Spleen (tissue), 11 donors: Measurements from ENCODE around the gene TBC1D21. TPM values are rescaled to one million over a fixed set of nuclear protein-coding genes. Genes with fewer than 3 reads are reported as not detected.

ENCODE experiments used
- DNase-seq: peaks from one replicate; pipeline ENCODE4 v3.0.0-alpha.2; 2020
- H3K27ac ChIP-seq, 8 donors: fragments of 200-600 bp; sonication (generic) in 7 of 8; 1 replicate in 4 of 8; 2 replicates in 4 of 8; pipeline versions ENCODE4 v1.5.0 to v1.8.0; 2016 to 2021; ENCODE audit warnings: inconsistent platforms in 4 of 8, mild to moderate bottlenecking in 4 of 8, moderate library complexity in 1 of 8
- H3K27me3 ChIP-seq, 7 donors: fragments of 200-600 bp; sonication (generic) in 6 of 7; replicated peaks in 1 of 7; 1 replicate in 4 of 7; 2 replicates in 3 of 7; pipeline versions ENCODE4 v1.5.0 to v1.8.0; 2016 to 2021; ENCODE audit warnings: inconsistent platforms in 3 of 7, mild to moderate bottlenecking in 1 of 7
- H3K36me3 ChIP-seq, 6 donors: fragments of 200-600 bp; sonication (generic) in 5 of 6; 1 replicate in 4 of 6; 2 replicates in 2 of 6; pipeline versions ENCODE4 v1.5.0 to v1.8.0; 2016 to 2021; ENCODE audit warnings: inconsistent platforms in 2 of 6
- H3K4me1 ChIP-seq, 6 donors: fragments of 200-600 bp; sonication (generic) in 5 of 6; 1 replicate in 3 of 6; 2 replicates in 3 of 6; pipeline versions ENCODE4 v1.5.0 to v1.8.0; 2016 to 2021; ENCODE audit warnings: inconsistent platforms in 3 of 6
- H3K4me3 ChIP-seq, 8 donors: fragments of 200-600 bp; sonication (generic) in 7 of 8; 1 replicate in 4 of 8; 2 replicates in 4 of 8; pipeline versions ENCODE4 v1.5.0 to v1.8.0; 2016 to 2021; ENCODE audit warnings: inconsistent platforms in 4 of 8, mild to moderate bottlenecking in 4 of 8, moderate library complexity in 2 of 8
- H3K9me3 ChIP-seq, 8 donors: fragments of 200-600 bp; sonication (generic) in 7 of 8; 1 replicate in 4 of 8; 2 replicates in 4 of 8; pipeline versions ENCODE4 v1.5.0 to v1.8.0; 2016 to 2021; ENCODE audit warnings: inconsistent platforms in 4 of 8
- CTCF ChIP-seq, 11 experiments: fragments of 200-600 bp in 7 of 11; fragments of 450-650 bp in 4 of 11; sonication (generic) in 4 of 11; IDR thresholded peaks in 8 of 11; conservative IDR thresholded peaks in 3 of 11; 1 replicate in 7 of 11; 2 replicates in 4 of 11; pipeline versions ENCODE4 v1.4.0 to v1.8.0; 2016 to 2021; ENCODE audit warnings: antibody characterized with exemption in 11 of 11, inconsistent platforms in 4 of 11, mild to moderate bottlenecking in 1 of 11
- POLR2A ChIP-seq, 3 donors: fragments of 450-650 bp; IDR thresholded peaks; one replicate each; pipeline ENCODE4 v1.5.1; 2017; ENCODE audit warnings: antibody characterized with exemption in 3 of 3, mild to moderate bottlenecking in 1 of 3
- POLR2AphosphoS5 ChIP-seq, 3 donors: sonication (generic); formaldehyde crosslinking; IDR thresholded peaks; one replicate each; pipeline ENCODE4 v1.5.1; 2017; ENCODE audit warnings: antibody characterized with exemption in 3 of 3
- WGBS, 5 donors: extraction: QIAGEN DNeasy Blood & Tissue Kit in 3 of 5; methylation state at CpG; one replicate each; pipeline versions ENCODE4 v1.1.5 to v1.1.7; 2013 to 2018; 5-methylcytosine and 5-hydroxymethylcytosine counted together
- intact Hi-C: fragments of 100-400 bp; cut with DNase I; formaldehyde crosslinking; loops from one replicate; pipeline ENCODE4 v1.15.0; 2023; ENCODE audit warnings: low total_unique reads
- polyA plus RNA-seq, 3 donors: library from polyadenylated mRNA; stranded (reverse); fragments of 200-250 nt; gene quantifications; one replicate each; pipeline ENCODE4 v1.2.1, GENCODE V29; 2013
- total RNA-seq, 7 donors: library from RNA; depleted of rRNA in 3 of 7; stranded (reverse); fragments of >200 nt in 3 of 7; fragmentation: NEBNext Ultra II Directional in 4 of 7; extraction: Animal tissue kit (Norgen Biotek cat#: 25700) in 4 of 7; gene quantifications; one replicate each; pipeline versions ENCODE4 v1.1.0 to v1.2.1, GENCODE V29; 2016 to 2021
- donor health status: healthy with polysubstance abuse.
- donor health status: DM: no; HTN: no; CAD: no; lungs with moderate emphysema.
- donor health status: DM: no; HTN: no; CAD: no.
- donor health status: Bipolar disorder and iron deficiency.
- donor health status: healthy.
- donor health status: DM: no; HTN: no; CAD: no.
- donor health status: DM: yes; HTN: yes; CAD: no.

TBC1D21 gene
- total and polyA plus RNA-seq, 10 donors, result not detected

- Histone ChIP-seq H3K4me1 (peaks cover 0 to 52% (median 14%) of the 10 kb centered on the region in 6 donors), H3K36me3 (no peaks in the 10 kb centered on the region), H3K27me3 (peaks cover 0 to 35% (median 0%) of the 10 kb centered on the region in 7 donors), H3K4me3 (no peak overlapping the region), H3K27ac (no peak overlapping the region), H3K9me3 (no peaks in the 10 kb centered on the region)
- no peak for TF ChIP-seq POLR2A (IDR thresholded peaks at IDR 0.05)
- TF ChIP-seq CTCF (IDR thresholded peaks at IDR 0.05 in 8 of 11, conservative IDR thresholded peaks at IDR 0.05 in 3 of 11), result no peak
- no peak for TF ChIP-seq POLR2AphosphoS5 (IDR thresholded peaks at IDR 0.05)
- 51 to 71% (median 64%) methylated on average over 5 to 7 of the region's 7 CpGs for WGBS, 5 donors
- DNase-seq, result peak; percentile 40
- intact Hi-C loops, result no loop called here
Measured at GRCh38 chr15:73934281-73934680, 60.9 kb downstream of the TBC1D21 start.

GRCh38 chr15:73935547-73935946, 62.2 kb downstream of the TBC1D21 start:
- no peaks in the 10 kb centered on the region for H3K36me3 ChIP-seq
- intact Hi-C loops, result no loop called here
- no peak overlapping the region for H3K27ac ChIP-seq
- WGBS, 5 donors, result 81 to 91% (median 86%) methylated on average over 4 of the region's 4 CpGs
- DNase-seq, result peak; percentile 35
- no peak overlapping the region for H3K4me3 ChIP-seq
- TF ChIP-seq CTCF (IDR thresholded peaks at IDR 0.05 in 8 of 11, conservative IDR thresholded peaks at IDR 0.05 in 3 of 11) (no peak), POLR2AphosphoS5 (IDR thresholded peaks at IDR 0.05) (no peak), POLR2A (IDR thresholded peaks at IDR 0.05) (no peak)
- H3K27me3 ChIP-seq, result peaks cover 0 to 23% (median 0%) of the 10 kb centered on the region in 7 donors
- H3K4me1 ChIP-seq, result peaks cover 0 to 50% (median 18%) of the 10 kb centered on the region in 6 donors
- no peaks in the 10 kb centered on the region for H3K9me3 ChIP-seq

GRCh38 chr15:73936181-73936580, 62.8 kb downstream of the TBC1D21 start:
- no peak overlapping the region for H3K27ac ChIP-seq

More at GRCh38 chr15:73936181-73936580, 62.8 kb downstream of the TBC1D21 start:
- TF ChIP-seq CTCF (IDR thresholded peaks at IDR 0.05 in 8 of 11, conservative IDR thresholded peaks at IDR 0.05 in 3 of 11), result no peak
- no peaks in the 10 kb centered on the region for H3K9me3 ChIP-seq
- intact Hi-C loops, result no loop called here
- H3K4me3 ChIP-seq, result no peak overlapping the region
- H3K4me1 ChIP-seq, result peaks cover 0 to 50% (median 24%) of the 10 kb centered on the region in 6 donors
- H3K36me3 ChIP-seq, result no peaks in the 10 kb centered on the region
- DNase-seq, result peak; percentile 55
- H3K27me3 ChIP-seq, result peaks cover 0 to 16% (median 0%) of the 10 kb centered on the region in 7 donors
- WGBS, 5 donors, result 43 to 63% (median 53%) methylated on average over 5 of the region's 5 CpGs
